SU-DHL-6 (cell line): ENCODE data around the gene ZNF184.

Source experiments
- EZH2phosphoT487 ChIP-seq: fragments of 200-600 bp; sonication (generic), shearing (Covaris generic); conservative IDR thresholded peaks from 2 replicates; pipeline ENCODE4 v1.6.1; 2018; ENCODE audit warnings: mild to moderate bottlenecking, antibody characterized with exemption, low read length, moderate library complexity, mixed read lengths
- TF ChIP-seq, protein P1 (sequence below): fragments of 200-600 bp; sonication (generic); IDR thresholded peaks from one replicate; pipeline ENCODE4 v1.5.1; 2017; ENCODE audit warnings: antibody characterized with exemption, mild to moderate bottlenecking, low read length, moderate library complexity; ENCODE audit not compliant: insufficient read depth, poor library complexity, severe bottlenecking

DNA sequence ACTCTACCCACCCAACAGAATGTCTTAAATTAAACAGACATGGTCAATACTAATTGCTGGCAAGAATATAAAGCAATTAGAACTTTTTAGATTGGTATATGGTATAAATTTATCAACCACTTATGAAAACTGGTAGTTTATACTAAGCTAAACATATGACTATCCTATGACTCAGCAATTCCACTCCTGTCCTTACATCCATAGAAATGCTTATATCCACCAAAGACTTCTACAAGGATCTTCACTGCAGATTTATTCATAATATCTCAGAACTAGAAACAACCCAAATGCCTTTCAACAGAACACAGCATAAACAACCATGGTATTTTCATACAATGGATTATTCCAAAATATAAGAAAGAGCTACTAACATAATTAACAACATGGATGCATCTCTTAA is 4.6 kb downstream of the ZNF184 start:
- TF ChIP-seq, protein P1, sequence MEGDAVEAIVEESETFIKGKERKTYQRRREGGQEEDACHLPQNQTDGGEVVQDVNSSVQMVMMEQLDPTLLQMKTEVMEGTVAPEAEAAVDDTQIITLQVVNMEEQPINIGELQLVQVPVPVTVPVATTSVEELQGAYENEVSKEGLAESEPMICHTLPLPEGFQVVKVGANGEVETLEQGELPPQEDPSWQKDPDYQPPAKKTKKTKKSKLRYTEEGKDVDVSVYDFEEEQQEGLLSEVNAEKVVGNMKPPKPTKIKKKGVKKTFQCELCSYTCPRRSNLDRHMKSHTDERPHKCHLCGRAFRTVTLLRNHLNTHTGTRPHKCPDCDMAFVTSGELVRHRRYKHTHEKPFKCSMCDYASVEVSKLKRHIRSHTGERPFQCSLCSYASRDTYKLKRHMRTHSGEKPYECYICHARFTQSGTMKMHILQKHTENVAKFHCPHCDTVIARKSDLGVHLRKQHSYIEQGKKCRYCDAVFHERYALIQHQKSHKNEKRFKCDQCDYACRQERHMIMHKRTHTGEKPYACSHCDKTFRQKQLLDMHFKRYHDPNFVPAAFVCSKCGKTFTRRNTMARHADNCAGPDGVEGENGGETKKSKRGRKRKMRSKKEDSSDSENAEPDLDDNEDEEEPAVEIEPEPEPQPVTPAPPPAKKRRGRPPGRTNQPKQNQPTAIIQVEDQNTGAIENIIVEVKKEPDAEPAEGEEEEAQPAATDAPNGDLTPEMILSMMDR, result no peak
- no peak for TF ChIP-seq EZH2phosphoT487
